SK-N-SH (cell line): ENCODE measurements around the gene STS. TPM values are rescaled to one million over a fixed set of nuclear protein-coding genes. Genes with fewer than 3 reads are reported as not detected.

Experiments used
- CTCF ChIA-PET: fragments of 300-600, 350-600 bp; formaldehyde crosslinking; extraction: SDS; loops from one replicate; lab custom pipeline; 2021; lab: Yijun Ruan, JAX
- POLR2A ChIA-PET: fragments of 350-600 bp; sonication (Branson Sonifier 250); formaldehyde crosslinking; extraction: SDS; loops from one replicate; lab custom pipeline; 2020; ENCODE audit warnings: antibody characterized with exemption, inconsistent platforms; lab: Yijun Ruan, JAX
- DNase-seq: peaks from one replicate; pipeline ENCODE4 v3.0.0; 2012
- H2AFZ ChIP-seq: fragments of 200-600 bp; sonication (generic); 2 replicates; pipeline ENCODE4 v1.8.1; 2016; ENCODE audit warnings: antibody characterized with exemption, mild to moderate bottlenecking, low read depth
- H3F3A ChIP-seq: fragments of 200-600 bp; sonication (generic); replicated peaks from 2 replicates; pipeline ENCODE3; 2016; ENCODE audit warnings: antibody characterized with exemption, mild to moderate bottlenecking; ENCODE audit not compliant: insufficient read depth
- H3K27ac ChIP-seq, 2 experiments: fragments of 200-500 bp in 1 of 2; fragments of 200-600 bp in 1 of 2; sonication (Bioruptor generic) in 1 of 2; sonication (generic), shearing (Covaris generic) in 1 of 2; 2 replicates each; pipeline versions ENCODE4 v1.5.1 to v1.6.1; 2014 to 2016; ENCODE audit warnings: low read depth in 2 of 2, inconsistent platforms in 1 of 2, low read length in 1 of 2, mild to moderate bottlenecking in 1 of 2, mixed read lengths in 1 of 2
- H3K27me3 ChIP-seq: fragments of 200-600 bp; sonication (generic), shearing (Covaris generic); 2 replicates; pipeline ENCODE4 v1.6.1; 2016; ENCODE audit warnings: mixed run types; ENCODE audit not compliant: insufficient read depth
- H3K36me3 ChIP-seq, 2 experiments: fragments of 200-500 bp in 1 of 2; fragments of 200-600 bp in 1 of 2; sonication (Bioruptor generic) in 1 of 2; sonication (generic) in 1 of 2; replicated peaks in 1 of 2; 2 replicates each; pipeline versions ENCODE3 to v1.5.1; 2014 to 2016; ENCODE audit warnings: low read length in 1 of 2, mild to moderate bottlenecking in 1 of 2; ENCODE audit not compliant: insufficient read depth in 2 of 2, control insufficient read depth in 1 of 2
- H3K4me1 ChIP-seq, 2 experiments: fragments of 200-500 bp in 1 of 2; fragments of 200-600 bp in 1 of 2; sonication (Bioruptor generic) in 1 of 2; sonication (generic), shearing (Covaris generic) in 1 of 2; 2 replicates each; pipeline versions ENCODE4 v1.5.1 to v1.6.1; 2014 to 2016; ENCODE audit warnings: low read depth in 1 of 2, low read length in 1 of 2, mixed run types in 1 of 2; ENCODE audit not compliant: insufficient read depth in 2 of 2, control insufficient read depth in 1 of 2
- H3K4me2 ChIP-seq: fragments of 200-600 bp; sonication (generic), shearing (Covaris generic); 2 replicates; pipeline ENCODE4 v1.6.1; 2017; ENCODE audit warnings: mixed run types
- H3K4me3 ChIP-seq, 2 experiments: fragments of 200-500 bp in 1 of 2; fragments of 200-600 bp in 1 of 2; sonication (Bioruptor generic) in 1 of 2; sonication (generic), shearing (Covaris generic) in 1 of 2; 2 replicates each; pipeline versions ENCODE4 v1.5.1 to v1.8.1; 2014 to 2016; ENCODE audit warnings: low read depth in 2 of 2, inconsistent platforms in 1 of 2, low read length in 1 of 2, mild to moderate bottlenecking in 1 of 2, mixed read lengths in 1 of 2, moderate library complexity in 1 of 2
- H3K79me2 ChIP-seq: fragments of 200-600 bp; sonication (generic); 2 replicates; pipeline ENCODE4 v1.8.1; 2017; ENCODE audit warnings: mild to moderate bottlenecking; ENCODE audit not compliant: insufficient read depth
- H3K9ac ChIP-seq: fragments of 200-600 bp; sonication (generic); 2 replicates; pipeline ENCODE4 v1.6.1; 2017; ENCODE audit warnings: mixed run types
- H3K9me2 ChIP-seq: fragments of 200-600 bp; sonication (generic); 2 replicates; pipeline ENCODE4 v1.6.1; 2017; ENCODE audit warnings: mixed run types
- H3K9me3 ChIP-seq: fragments of 200-600 bp; sonication (generic); 2 replicates; pipeline ENCODE4 v1.6.1; 2017; ENCODE audit warnings: mixed run types, mild to moderate bottlenecking, moderate library complexity
- H4K20me1 ChIP-seq: fragments of 200-600 bp; sonication (generic); 2 replicates; pipeline ENCODE4 v1.6.1; 2017; ENCODE audit warnings: mild to moderate bottlenecking, mixed run types; ENCODE audit not compliant: insufficient read depth
- CHD2 ChIP-seq: fragments of 150-350 bp; IDR thresholded peaks from 2 replicates; pipeline ENCODE4 v1.6.1; 2018; ENCODE audit warnings: low read length; ENCODE audit not compliant: partially characterized antibody
- CTCF ChIP-seq: fragments of 200-600 bp; sonication (generic); IDR thresholded peaks from 2 replicates; pipeline ENCODE4 v1.6.1; 2017; ENCODE audit warnings: antibody characterized with exemption, mild to moderate bottlenecking, moderate library complexity
- EP300 ChIP-seq, 2 experiments: IDR thresholded peaks; 2 replicates each; pipeline versions ENCODE4 v1.4.0 to v1.6.1; 2012; ENCODE audit warnings: borderline replicate concordance in 1 of 2, low read depth in 1 of 2, low read length in 1 of 2
- FOXM1 ChIP-seq: IDR thresholded peaks from 2 replicates; pipeline ENCODE4 v1.4.0; 2012; ENCODE audit warnings: low read depth, mild to moderate bottlenecking
- MXI1 ChIP-seq: IDR thresholded peaks from 2 replicates; pipeline ENCODE4 v1.6.1; 2012; ENCODE audit warnings: mild to moderate bottlenecking, low read depth, low read length, improper control_type of control experiment
- NFIC ChIP-seq: IDR thresholded peaks from 2 replicates; pipeline ENCODE4 v1.4.0; 2012; ENCODE audit warnings: borderline replicate concordance
- PBX3 ChIP-seq: IDR thresholded peaks from 2 replicates; pipeline ENCODE4; 2012
- POLR2AphosphoS5 ChIP-seq: IDR thresholded peaks from 2 replicates; pipeline ENCODE4 v1.6.1; 2012; ENCODE audit warnings: low read depth, low read length
- RCOR1 ChIP-seq: fragments of 150-350 bp; IDR thresholded peaks from 2 replicates; pipeline ENCODE4 v1.6.1; 2017; ENCODE audit warnings: antibody characterized with exemption, low read length
- SMC3 ChIP-seq: IDR thresholded peaks from 2 replicates; pipeline ENCODE4 v1.6.1; 2012; ENCODE audit warnings: low read depth, low read length, improper control_type of control experiment
- TEAD4 ChIP-seq: IDR thresholded peaks from 2 replicates; pipeline ENCODE4 v1.4.0; 2012; ENCODE audit warnings: mild to moderate bottlenecking, borderline replicate concordance; ENCODE audit not compliant: insufficient read depth
- ZBTB33 ChIP-seq: IDR thresholded peaks from 2 replicates; pipeline ENCODE4 v1.4.0; 2012; ENCODE audit warnings: low read depth, borderline replicate concordance
- WGBS: methylation state at CpG from one replicate; pipeline ENCODE4 v1.1.6; 2017; ENCODE audit warnings: low lambda C conversion rate; 5-methylcytosine and 5-hydroxymethylcytosine counted together
- polyA plus RNA-seq, 3 experiments: library from polyadenylated mRNA; depleted of rRNA; stranded (reverse); fragments of >200 nt; gene quantifications; 2 replicates each; pipeline ENCODE4 v1.2.3, GENCODE V29; 2012

STS gene
- polyA plus RNA-seq, 1 of the 3 experiments (the other 2 are of a cell fraction) = 1.1 TPM

GRCh38 chrX:7155163-7155562 is 7.7 kb downstream of the STS start:
- WGBS = 48% methylated on average over 1 of the region's 1 CpG
- no peak overlapping the region for H3K4me3 ChIP-seq
- TF ChIP-seq CHD2 (no peak), RCOR1 (no peak), MXI1 (no peak), NFIC (no peak), TEAD4 (no peak), CTCF (no peak), FOXM1 (no peak), ZBTB33 (no peak)
- H3K27me3 ChIP-seq = no peaks in the 10 kb centered on the region
- no peaks in the 10 kb centered on the region for H3K36me3 ChIP-seq
- H3K79me2 ChIP-seq = no peaks in the 10 kb centered on the region
- ChIA-PET POLR2A (no interaction called here), CTCF (interaction anchor here (1.2 kb wide), 1 partner anchor 9 kb away, joined by 4 read pairs; no protein-coding TSS in a partner anchor)
- H3K4me2 ChIP-seq = no peak overlapping the region
- no peak overlapping the region for H3K9ac ChIP-seq
- no peak overlapping the region for H2AFZ ChIP-seq
- no peaks in the 10 kb centered on the region for H3K9me3 ChIP-seq
- H3K9me2 ChIP-seq = no peaks in the 10 kb centered on the region
- no peak overlapping the region for H3K27ac ChIP-seq
- DNase-seq = no peak
- no peaks in the 10 kb centered on the region for H3K4me1 ChIP-seq
- H4K20me1 ChIP-seq = no peaks in the 10 kb centered on the region
- H3F3A ChIP-seq = no peaks in the 10 kb centered on the region

GRCh38 chrX:7156879-7157278 is 9.4 kb downstream of the STS start:
- no peak overlapping the region for H3K4me2 ChIP-seq
- no peaks in the 10 kb centered on the region for H3K36me3 ChIP-seq
- POLR2A ChIA-PET = no interaction called here
- no peak overlapping the region for H2AFZ ChIP-seq
- TF ChIP-seq NFIC = no peak
- no peak for TF ChIP-seq TEAD4
- no peak for TF ChIP-seq PBX3
- no peak for TF ChIP-seq EP300 (IDR thresholded peaks at IDR 0.05; ENCODE audit: borderline replicate concordance in 1 of 2, low read depth in 1 of 2, low read length in 1 of 2)
- no peak for TF ChIP-seq SMC3
- no peak for TF ChIP-seq POLR2AphosphoS5
- TF ChIP-seq, all 33 proteins: peak for 0
- no peak overlapping the region for H3K27ac ChIP-seq
- no peaks in the 10 kb centered on the region for H3K79me2 ChIP-seq
- WGBS = 40% methylated on average over 3 of the region's 3 CpGs
- H3K4me3 ChIP-seq = no peak overlapping the region
- CTCF ChIA-PET = interaction anchor here (1.4 kb wide), 1 partner anchor 14 kb away, joined by 4 read pairs; no protein-coding TSS in a partner anchor
- DNase-seq = no peak
- no peaks in the 10 kb centered on the region for H4K20me1 ChIP-seq
- H3K9me2 ChIP-seq = no peaks in the 10 kb centered on the region
- no peaks in the 10 kb centered on the region for H3F3A ChIP-seq
- H3K4me1 ChIP-seq = no peaks in the 10 kb centered on the region
- H3K9me3 ChIP-seq = no peaks in the 10 kb centered on the region
- H3K9ac ChIP-seq = no peak overlapping the region
- H3K27me3 ChIP-seq = no peaks in the 10 kb centered on the region
